GM19240 (cell line): ENCODE measurements around the gene CCDC6.
"Not testable (repeated sequence)": the region's sequence is repeated elsewhere in the genome, so short reads cannot be mapped to it uniquely, and the experiment has no call there.

ENCODE experiments used
- DNase-seq: peaks from one replicate; pipeline ENCODE4 v3.0.0; 2011; ENCODE audit warnings: low spot score; ENCODE audit not compliant: insufficient read length

The CCDC6 gene

GRCh38 chr10:59812519-59813122, 93.7 kb downstream of the CCDC6 start:
- no peak for DNase-seq

- DNase-seq, result no peak
These were observed 96.7 kb downstream of the CCDC6 start for GRCh38 chr10:59809644-59809974.

- peak; percentile 29 for DNase-seq
These were observed 97.3 kb downstream of the CCDC6 start for GRCh38 chr10:59808896-59809643.

- no peak for DNase-seq
These were observed 98.4 kb downstream of the CCDC6 start for GRCh38 chr10:59807629-59808620.

GRCh38 chr10:59805014-59805413, 101.3 kb downstream of the CCDC6 start:
- no peak for DNase-seq

GRCh38 chr10:59804220-59804619, 102.1 kb downstream of the CCDC6 start:
- no peak for DNase-seq

GRCh38 chr10:59803714-59804113, 102.6 kb downstream of the CCDC6 start:
- no peak for DNase-seq

GRCh38 chr10:59801171-59801570, 105.2 kb downstream of the CCDC6 start:
- DNase-seq, result no peak

- no peak for DNase-seq
These were observed 106.9 kb downstream of the CCDC6 start for GRCh38 chr10:59799421-59799820.

GRCh38 chr10:59793919-59794318, 112.4 kb downstream of the CCDC6 start:
- no peak for DNase-seq

GRCh38 chr10:59792812-59793211, 113.5 kb downstream of the CCDC6 start:
- no peak for DNase-seq

GRCh38 chr10:59791601-59792000, 114.8 kb downstream of the CCDC6 start:
- DNase-seq, result no peak

GRCh38 chr10:59790080-59790479, 116.3 kb downstream of the CCDC6 start:
- not testable (repeated sequence) for DNase-seq

GRCh38 chr10:59788914-59789313, 117.4 kb downstream of the CCDC6 start:
- not testable (repeated sequence) for DNase-seq

GRCh38 chr10:59787032-59787431, 119.3 kb downstream of the CCDC6 start:
- DNase-seq, result not testable (repeated sequence)

- DNase-seq, result not testable (repeated sequence)
These were observed 120.9 kb downstream of the CCDC6 start for GRCh38 chr10:59785476-59785875.

- DNase-seq, result no peak
These were observed 124.8 kb downstream of the CCDC6 start for GRCh38 chr10:59781511-59781910.

- DNase-seq, result no peak
These were observed 126.4 kb downstream of the CCDC6 start for GRCh38 chr10:59779756-59780533.

GRCh38 chr10:59774451-59774850, 131.9 kb downstream of the CCDC6 start:
- no peak for DNase-seq

- no peak for DNase-seq
These were observed 133.3 kb downstream of the CCDC6 start for GRCh38 chr10:59773088-59773487.

GRCh38 chr10:59771162-59771807, 135.1 kb downstream of the CCDC6 start:
- no peak for DNase-seq
